Left renal cortex interstitium (tissue), 4 donors: Measurements from ENCODE around the gene NMS. TPM values are rescaled to one million over a fixed set of nuclear protein-coding genes. Genes with fewer than 3 reads are reported as not detected.

Experiments used
- DNase-seq, 4 donors: peaks; one replicate each; pipeline ENCODE4 v3.0.0-alpha.2; 2013; ENCODE audit warnings: low read depth in 4 of 4, low spot score in 2 of 4, missing footprints in 1 of 4
- polyA plus RNA-seq, 4 donors: library from polyadenylated mRNA; unstranded; fragments of 120-200 nt; gene quantifications; one replicate each; pipeline ENCODE4 v1.2.1, GENCODE V29; 2013; ENCODE audit not compliant: insufficient read length in 4 of 4

The NMS gene
- polyA plus RNA-seq, 4 donors = not detected

DNA sequence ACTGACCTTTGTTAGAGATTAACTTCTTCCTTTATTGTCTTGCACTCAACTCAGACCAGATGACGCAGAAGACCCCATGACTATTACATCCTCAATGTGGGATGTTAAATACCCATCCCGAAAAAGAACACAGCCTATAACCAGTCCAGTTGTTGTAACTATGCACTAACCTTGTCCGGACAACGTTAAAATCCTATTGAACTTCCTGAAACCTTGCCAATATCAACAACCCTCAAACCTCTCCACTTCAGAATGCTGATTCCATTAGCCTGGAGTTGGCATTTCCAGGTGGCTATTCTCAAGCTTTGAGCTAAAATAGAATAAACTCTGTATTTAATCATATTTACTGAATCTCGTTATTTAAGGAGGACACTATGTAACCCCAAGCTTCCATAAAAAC lies 13.6 kb downstream of the NMS start:
- DNase-seq = no peak

DNA sequence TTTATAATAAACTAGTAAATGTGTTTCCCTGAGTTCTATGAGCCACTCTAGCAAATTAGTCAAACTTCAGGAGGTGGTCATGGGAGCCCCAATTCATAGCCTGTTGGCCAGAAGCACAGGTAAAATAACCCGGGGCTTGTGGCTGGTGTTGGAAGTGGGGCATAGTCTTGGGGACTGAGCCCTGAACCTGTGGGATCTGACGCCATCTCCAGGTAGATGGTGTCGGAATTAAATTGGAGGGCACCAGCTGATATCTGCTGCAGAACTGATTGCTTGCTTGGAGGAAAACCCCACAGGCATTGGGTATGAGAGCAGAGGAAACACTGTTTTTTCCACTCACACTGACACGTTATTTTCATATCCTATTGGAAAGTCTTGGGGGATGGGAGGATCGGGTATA lies 14.1 kb downstream of the NMS start:
- no peak for DNase-seq

DNA sequence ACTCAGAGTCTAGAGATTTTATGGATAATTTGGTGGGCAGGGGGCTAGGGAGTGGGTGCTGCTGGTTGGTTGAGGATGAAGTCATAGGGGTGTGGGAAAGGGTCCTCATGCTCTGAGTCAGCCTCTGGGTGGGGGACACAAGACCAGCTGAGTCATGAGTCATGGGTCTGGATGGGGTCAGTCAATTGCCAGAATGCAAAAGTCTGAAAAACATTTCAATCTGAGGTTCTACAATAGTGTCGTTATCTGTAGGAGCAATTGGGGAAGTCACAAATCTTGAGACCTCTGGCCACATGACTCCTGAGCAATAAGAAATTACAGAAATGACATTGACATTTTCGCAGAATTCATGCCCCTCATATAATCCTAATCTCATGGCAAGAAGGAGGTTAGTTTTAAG lies 15.1 kb downstream of the NMS start:
- no peak for DNase-seq

GRCh38 chr2:100494712-100495111 lies 24.4 kb downstream of the NMS start:
- no peak for DNase-seq

DNA sequence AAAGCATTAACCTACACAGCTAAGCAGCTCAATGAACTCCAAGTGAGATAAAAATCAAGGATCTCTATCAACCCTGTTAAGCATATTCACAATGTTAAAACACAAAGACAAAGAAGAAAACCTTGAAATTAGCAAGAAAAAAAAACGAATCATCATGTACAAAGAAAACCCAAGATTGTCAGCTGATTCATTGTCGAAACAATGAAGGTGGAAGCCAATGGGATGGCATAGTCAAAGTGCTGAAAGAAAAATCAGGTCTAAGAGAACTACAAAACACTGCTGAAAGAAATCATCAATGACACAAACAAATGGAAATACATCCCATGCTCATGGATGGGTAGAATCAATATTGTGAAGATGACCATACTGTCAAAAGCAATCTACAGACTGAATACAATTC lies 32.5 kb downstream of the NMS start:
- no peak for DNase-seq

GRCh38 chr2:100504542-100504941 lies 34.3 kb downstream of the NMS start:
- no peak for DNase-seq

DNA sequence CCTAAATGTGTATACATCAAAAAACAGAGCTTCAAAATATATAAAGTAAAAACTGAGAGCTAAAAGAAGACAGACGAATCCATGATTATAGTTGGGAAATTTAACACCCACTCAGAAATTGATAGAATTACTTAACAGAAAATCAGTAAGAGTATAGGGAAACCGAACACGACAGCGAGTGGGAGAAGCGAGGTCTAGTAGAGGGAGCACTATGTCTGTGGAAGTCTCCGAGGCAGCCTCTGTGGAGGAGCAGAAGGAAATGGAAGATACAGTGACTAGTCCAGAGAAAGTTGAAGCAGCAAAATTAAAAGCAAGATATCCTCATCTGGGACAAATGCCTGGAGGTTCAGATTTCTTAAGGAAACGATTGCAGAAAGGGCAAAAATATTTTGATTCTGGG lies 38.8 kb downstream of the NMS start:
- no peak for DNase-seq

DNA sequence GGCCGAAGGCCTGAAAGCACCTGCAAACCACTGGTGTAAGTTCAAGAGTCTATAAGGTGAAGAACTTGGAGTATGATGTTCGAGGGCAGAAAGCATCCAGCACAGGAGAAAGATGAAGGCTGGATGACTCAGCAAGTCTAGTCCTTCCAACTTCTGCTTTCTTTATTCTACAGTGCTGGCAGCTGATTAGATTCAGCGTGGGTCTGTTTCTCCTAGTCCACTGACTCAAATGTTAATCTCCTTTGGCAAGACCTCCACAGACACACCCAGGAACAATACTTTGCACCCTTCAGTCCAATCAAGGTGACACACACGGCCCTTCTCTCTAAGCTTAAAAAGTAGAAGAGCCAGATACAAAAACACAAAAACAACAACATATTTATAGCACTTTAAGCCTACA lies 43.4 kb downstream of the NMS start:
- no peak for DNase-seq

DNA sequence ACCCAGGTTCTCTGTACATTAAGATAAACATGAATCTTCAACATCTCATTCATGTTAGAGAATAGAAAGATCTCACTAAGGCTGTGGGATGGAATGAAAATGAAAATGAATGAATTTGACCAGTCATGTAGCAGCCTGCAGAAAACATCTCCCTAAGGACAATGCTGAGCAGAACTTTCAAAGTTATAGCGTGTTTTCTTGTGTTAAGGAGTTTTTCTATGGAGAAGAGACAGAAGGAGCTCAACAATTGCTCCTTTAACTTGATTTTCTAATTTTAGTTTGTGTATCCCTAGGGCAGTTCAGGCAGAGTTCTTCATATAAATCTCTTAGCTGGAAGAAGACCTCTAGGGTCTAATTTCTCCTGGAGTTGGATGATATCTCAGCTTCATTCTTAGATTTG lies 47.3 kb downstream of the NMS start:
- DNase-seq = no peak

- no peak for DNase-seq
Observed at GRCh38 chr2:100518801-100519200, 48.5 kb downstream of the NMS start.

- no peak for DNase-seq
Observed at GRCh38 chr2:100520224-100520623, 49.9 kb downstream of the NMS start.

DNA sequence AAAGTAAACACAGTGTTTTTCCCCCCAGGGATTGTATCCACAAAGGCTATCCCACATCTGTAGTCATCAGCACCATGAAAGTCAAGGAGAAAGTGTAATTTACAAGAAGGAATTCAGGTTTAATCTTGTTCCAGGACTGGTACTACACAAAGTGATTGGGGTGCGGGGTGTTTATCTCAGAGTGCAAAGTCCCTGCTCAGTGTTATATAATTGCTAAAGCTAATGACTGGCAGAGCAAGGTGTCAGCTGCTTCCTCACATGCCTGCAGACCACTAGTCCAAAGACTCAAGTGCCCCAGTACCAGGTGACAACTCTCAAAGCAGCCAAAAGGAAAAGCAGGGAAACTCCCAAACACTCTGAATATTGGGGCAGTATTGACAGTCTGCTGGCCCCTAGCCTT lies 52.1 kb downstream of the NMS start:
- no peak for DNase-seq

DNA sequence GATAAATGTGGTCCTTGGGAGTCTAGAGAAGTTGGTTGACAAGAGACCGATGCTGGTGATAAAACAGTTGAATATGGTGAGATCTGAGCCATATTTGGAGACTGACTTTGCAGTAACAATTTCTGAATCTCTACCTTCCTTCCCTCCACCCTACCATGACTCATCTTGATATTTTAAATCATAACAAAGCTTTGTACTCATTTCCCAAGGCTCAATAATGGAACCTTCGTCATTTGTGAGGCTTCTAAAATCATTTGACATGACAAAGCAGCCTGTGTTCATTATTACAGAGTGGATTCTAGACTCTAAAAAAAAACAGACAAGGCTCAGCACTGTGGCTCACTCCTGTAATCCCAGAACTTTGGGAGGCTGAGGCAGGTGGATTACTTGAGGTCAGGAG lies 54.0 kb downstream of the NMS start:
- no peak for DNase-seq

- no peak for DNase-seq
Observed at GRCh38 chr2:100526868-100527267, 56.6 kb downstream of the NMS start.

DNA sequence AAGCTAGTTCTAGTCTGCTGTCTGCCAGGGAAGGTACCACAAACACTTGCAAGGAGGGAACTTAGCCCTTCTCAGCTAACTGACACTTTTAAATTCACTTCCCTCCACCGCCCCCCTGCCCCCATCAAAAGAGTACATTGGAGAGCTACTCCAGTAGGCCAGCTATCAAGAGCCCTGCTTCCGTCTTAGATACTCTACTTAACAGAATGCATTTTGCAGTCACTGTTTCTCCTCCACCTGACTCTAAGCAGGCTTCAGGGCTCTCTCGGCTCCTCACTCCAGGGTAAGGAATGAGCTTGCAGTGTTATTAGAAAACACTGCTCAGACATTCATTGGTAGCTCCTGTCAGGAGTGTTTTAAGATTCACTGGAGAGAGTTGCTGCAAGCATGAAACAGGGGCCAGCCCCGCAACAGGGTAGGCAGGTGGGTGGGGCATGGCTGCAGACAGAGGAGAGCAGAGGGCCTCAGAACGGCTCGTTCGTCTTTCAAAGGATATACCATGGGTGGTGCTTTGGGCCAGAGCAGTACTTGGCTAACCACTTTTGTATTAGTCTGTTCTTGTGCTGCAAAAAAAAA lies 57.2 kb downstream of the NMS start:
- DNase-seq = no peak

DNA sequence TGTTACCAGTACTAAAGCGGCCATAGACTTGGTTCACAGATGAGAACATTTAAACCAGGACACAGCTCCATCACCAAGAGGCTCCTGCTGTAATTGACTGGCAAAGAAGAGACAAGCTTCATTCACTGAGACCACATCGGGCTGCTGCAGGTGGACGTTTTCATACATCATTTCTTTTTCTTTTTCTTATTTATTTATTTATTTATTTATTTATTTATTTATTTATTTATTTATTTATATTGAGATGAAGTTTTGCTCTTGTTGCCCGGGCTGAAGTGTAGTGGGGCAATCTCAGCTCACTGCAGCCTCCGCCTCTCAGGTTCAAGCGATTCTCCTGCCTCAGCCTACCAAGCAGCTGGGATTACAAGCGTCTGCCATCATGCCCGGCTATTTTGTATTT lies 58.9 kb downstream of the NMS start:
- DNase-seq = no peak

GRCh38 chr2:100529900-100530299 lies 59.6 kb downstream of the NMS start:
- no peak for DNase-seq

Other genes with a start within 250 kb of the NMS start
- 1 to 10 TPM; 2.3 to 4.9 (median 3.4) TPM for gene LONRF2, start 148.0 kb upstream of the NMS start, polyA plus RNA-seq
- 10 to 100 TPM; 20.4 to 23.8 (median 23.0) TPM for gene CHST10, start 52.8 kb upstream of the NMS start, polyA plus RNA-seq
- 10 to 100 TPM; 29.2 to 39.1 (median 35.4) TPM for gene PDCL3, start 92.5 kb downstream of the NMS start, polyA plus RNA-seq